OCI-LY3 (cell line): Measurements from ENCODE around the gene ASPSCR1.

Experiments used
- H2AFZ ChIP-seq: fragments of 200-600, 300-600 bp; shearing (Covaris generic); 2 replicates; pipeline ENCODE4 v1.6.0; 2014; ENCODE audit warnings: antibody characterized with exemption, low read depth, low read length
- H3K27ac ChIP-seq: fragments of 200-600, 300-600 bp; sonication (generic); 2 replicates; pipeline ENCODE4 v1.5.1; 2014; ENCODE audit warnings: mild to moderate bottlenecking, low read length, moderate library complexity, mixed read lengths
- H3K27me3 ChIP-seq: fragments of 200-600, 300-600 bp; sonication (generic); 2 replicates; pipeline ENCODE4 v1.6.1; 2014; ENCODE audit warnings: low read depth, low read length, mixed read lengths
- H3K36me3 ChIP-seq: fragments of 200-600, 300-600 bp; sonication (generic); replicated peaks from 2 replicates; pipeline ENCODE3; 2014; ENCODE audit warnings: low read depth, low read length, mixed read lengths
- H3K4me1 ChIP-seq: fragments of 300-600, 200-600 bp; sonication (generic); 2 replicates; pipeline ENCODE4 v1.6.1; 2014; ENCODE audit warnings: low read length, mixed read lengths
- H3K4me2 ChIP-seq: fragments of 200-600, 300-600 bp; sonication (generic); 2 replicates; pipeline ENCODE4 v1.6.1; 2014; ENCODE audit warnings: low read length, mixed read lengths
- H3K4me3 ChIP-seq: fragments of 300-600, 200-600 bp; sonication (generic); 2 replicates; pipeline ENCODE4 v1.5.1; 2014; ENCODE audit warnings: antibody characterized with exemption, mild to moderate bottlenecking, low read length, moderate library complexity
- H3K79me2 ChIP-seq: fragments of 300-600, 200-600 bp; shearing (Covaris generic); 2 replicates; pipeline ENCODE4 v1.6.1; 2014; ENCODE audit warnings: mild to moderate bottlenecking, low read length, mixed read lengths
- H3K9ac ChIP-seq: fragments of 300-600, 200-600 bp; shearing (Covaris generic); 2 replicates; pipeline ENCODE4 v1.6.0; 2014; ENCODE audit warnings: mild to moderate bottlenecking, low read length, moderate library complexity
- H3K9me3 ChIP-seq: fragments of 200-600, 300-600 bp; shearing (Covaris generic); 2 replicates; pipeline ENCODE4 v1.6.1; 2014; ENCODE audit warnings: low read length, mixed read lengths; ENCODE audit not compliant: insufficient read depth
- H4K20me1 ChIP-seq: fragments of 200-600, 300-600 bp; sonication (generic); 2 replicates; pipeline ENCODE4 v1.6.1; 2016; ENCODE audit warnings: low read length, mixed read lengths; ENCODE audit not compliant: insufficient read depth
- EZH2phosphoT487 ChIP-seq: fragments of 200-600 bp; shearing (Covaris generic); IDR thresholded peaks from 2 replicates; pipeline ENCODE4 v1.6.1; 2018; ENCODE audit warnings: antibody characterized with exemption, mixed run types, low read depth
- TF ChIP-seq, protein P1 (sequence below): fragments of 200-600, 300-600 bp; sonication (generic); IDR thresholded peaks from 2 replicates; pipeline ENCODE4 v1.5.1; 2014; ENCODE audit warnings: antibody characterized with exemption, low read length, low read depth

ASPSCR1 gene

DNA sequence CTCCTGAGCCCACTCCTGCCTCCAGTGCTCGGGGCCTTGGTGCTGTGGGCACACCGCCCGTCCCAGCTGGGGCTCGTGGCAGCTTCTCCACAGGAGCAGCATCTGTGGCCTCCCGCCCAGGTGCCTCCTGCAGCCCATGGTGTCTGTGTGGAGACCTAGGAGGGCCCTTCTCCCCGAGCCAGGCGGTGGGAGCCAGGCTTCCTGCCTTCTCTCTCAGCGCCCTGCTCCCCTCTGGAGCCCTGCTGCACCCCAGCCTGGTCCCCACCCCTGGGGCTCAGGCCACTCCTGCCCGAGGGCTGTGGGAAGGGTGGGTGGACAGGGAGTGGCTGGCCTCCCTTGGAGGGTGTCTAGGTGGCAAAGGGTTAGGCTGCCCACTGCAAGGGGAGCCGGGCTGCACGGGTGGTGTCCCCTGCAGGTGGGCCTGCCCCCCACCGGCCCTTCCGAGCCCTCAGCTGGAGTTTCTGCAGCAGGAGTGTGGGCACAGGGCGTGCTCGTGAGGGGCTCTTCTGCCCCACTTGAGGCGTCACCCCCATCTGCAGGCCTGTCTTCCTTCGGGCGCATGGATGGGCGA, 34.3 kb downstream of the ASPSCR1 start:
- Histone ChIP-seq H3K4me2 (no peak overlapping the region), H3K27me3 (no peaks in the 10 kb centered on the region), H3K9me3 (no peaks in the 10 kb centered on the region), H3K79me2 (no peaks in the 10 kb centered on the region), H3K9ac (no peak overlapping the region), H4K20me1 (no peaks in the 10 kb centered on the region), H3K27ac (no peak overlapping the region), H2AFZ (no peak overlapping the region), H3K36me3 (no peaks in the 10 kb centered on the region), H3K4me3 (no peak overlapping the region), H3K4me1 (no peaks in the 10 kb centered on the region)
- no peak for TF ChIP-seq EZH2phosphoT487
- TF ChIP-seq, protein P1, sequence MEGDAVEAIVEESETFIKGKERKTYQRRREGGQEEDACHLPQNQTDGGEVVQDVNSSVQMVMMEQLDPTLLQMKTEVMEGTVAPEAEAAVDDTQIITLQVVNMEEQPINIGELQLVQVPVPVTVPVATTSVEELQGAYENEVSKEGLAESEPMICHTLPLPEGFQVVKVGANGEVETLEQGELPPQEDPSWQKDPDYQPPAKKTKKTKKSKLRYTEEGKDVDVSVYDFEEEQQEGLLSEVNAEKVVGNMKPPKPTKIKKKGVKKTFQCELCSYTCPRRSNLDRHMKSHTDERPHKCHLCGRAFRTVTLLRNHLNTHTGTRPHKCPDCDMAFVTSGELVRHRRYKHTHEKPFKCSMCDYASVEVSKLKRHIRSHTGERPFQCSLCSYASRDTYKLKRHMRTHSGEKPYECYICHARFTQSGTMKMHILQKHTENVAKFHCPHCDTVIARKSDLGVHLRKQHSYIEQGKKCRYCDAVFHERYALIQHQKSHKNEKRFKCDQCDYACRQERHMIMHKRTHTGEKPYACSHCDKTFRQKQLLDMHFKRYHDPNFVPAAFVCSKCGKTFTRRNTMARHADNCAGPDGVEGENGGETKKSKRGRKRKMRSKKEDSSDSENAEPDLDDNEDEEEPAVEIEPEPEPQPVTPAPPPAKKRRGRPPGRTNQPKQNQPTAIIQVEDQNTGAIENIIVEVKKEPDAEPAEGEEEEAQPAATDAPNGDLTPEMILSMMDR: no peak

DNA sequence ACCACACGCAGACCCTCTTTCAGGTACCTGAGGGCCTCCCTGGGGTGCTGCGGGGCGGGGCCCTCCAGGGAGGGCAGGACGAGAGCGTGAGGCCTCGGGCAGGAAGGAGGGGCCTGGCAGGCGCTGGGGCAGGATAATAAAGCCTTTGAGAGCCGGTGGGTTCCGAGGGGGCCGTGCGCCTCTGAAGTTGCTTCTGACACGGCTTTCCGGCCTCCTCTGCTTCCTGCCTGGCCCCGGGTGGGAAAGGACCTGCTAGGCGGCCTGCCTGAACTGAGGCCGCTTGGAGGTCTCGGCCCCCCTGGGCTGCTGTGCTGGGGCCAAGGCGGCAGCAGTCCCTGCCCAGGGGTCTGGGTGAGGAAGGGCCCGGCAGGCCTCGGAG, 34.8 kb downstream of the ASPSCR1 start:
- TF ChIP-seq, protein P1: no peak
- no peak for TF ChIP-seq EZH2phosphoT487
- H3K9ac ChIP-seq: no peak overlapping the region
- no peaks in the 10 kb centered on the region for H4K20me1 ChIP-seq
- no peaks in the 10 kb centered on the region for H3K79me2 ChIP-seq
- H3K27me3 ChIP-seq: no peaks in the 10 kb centered on the region
- H3K9me3 ChIP-seq: no peaks in the 10 kb centered on the region
- H3K36me3 ChIP-seq: no peaks in the 10 kb centered on the region
- H3K4me1 ChIP-seq: 0 out of 2 replicates have a peak, but pooled peaks cover under 1% of the 10 kb centered on the region
- H3K4me2 ChIP-seq: no peak overlapping the region
- H2AFZ ChIP-seq: no peak overlapping the region
- no peak overlapping the region for H3K4me3 ChIP-seq
- H3K27ac ChIP-seq: no peak overlapping the region

DNA sequence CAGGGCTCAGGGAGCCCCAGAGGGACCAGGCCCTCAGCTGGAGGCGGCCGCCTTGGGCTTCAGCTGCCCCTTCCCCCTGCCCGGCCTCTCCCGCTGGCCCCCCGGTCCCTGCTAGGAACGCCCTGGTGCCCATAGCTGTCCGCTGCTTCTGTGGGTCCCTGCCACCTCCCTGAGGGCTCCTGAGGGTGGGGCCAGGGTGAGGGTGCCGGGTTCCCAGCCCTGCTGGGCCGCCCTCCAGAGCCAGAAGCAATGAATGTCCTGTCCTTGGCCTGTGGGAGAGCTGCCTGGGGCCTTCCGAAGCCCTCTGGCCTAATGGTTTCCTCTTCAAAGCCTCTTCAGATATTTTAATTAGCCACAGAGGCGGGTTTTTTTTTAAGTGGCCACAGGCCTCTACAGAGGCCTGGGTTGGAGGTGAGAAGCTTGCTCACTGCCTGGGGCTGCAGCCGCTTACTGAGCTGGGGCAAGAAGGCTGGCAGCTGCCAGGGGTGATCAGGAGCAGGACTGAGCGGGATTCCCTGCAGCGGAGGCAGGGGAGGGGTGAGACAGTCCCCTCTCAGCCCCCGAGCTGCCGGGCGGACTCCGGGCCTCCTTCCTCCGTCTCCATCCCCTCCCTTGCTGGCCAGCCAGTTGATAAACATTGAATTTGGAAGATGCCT, 35.3 kb downstream of the ASPSCR1 start:
- H3K4me2 ChIP-seq: no peak overlapping the region
- H3K4me1 ChIP-seq: 0 out of 2 replicates have a peak, but pooled peaks cover 3% of the 10 kb centered on the region
- TF ChIP-seq, protein P1: no peak
- TF ChIP-seq EZH2phosphoT487: no peak
- no peak overlapping the region for H3K4me3 ChIP-seq
- no peaks in the 10 kb centered on the region for H3K27me3 ChIP-seq
- H3K9me3 ChIP-seq: no peaks in the 10 kb centered on the region
- no peak overlapping the region for H3K9ac ChIP-seq
- H3K36me3 ChIP-seq: no peaks in the 10 kb centered on the region
- H3K27ac ChIP-seq: no peak overlapping the region
- H4K20me1 ChIP-seq: no peaks in the 10 kb centered on the region
- no peaks in the 10 kb centered on the region for H3K79me2 ChIP-seq
- no peak overlapping the region for H2AFZ ChIP-seq

DNA sequence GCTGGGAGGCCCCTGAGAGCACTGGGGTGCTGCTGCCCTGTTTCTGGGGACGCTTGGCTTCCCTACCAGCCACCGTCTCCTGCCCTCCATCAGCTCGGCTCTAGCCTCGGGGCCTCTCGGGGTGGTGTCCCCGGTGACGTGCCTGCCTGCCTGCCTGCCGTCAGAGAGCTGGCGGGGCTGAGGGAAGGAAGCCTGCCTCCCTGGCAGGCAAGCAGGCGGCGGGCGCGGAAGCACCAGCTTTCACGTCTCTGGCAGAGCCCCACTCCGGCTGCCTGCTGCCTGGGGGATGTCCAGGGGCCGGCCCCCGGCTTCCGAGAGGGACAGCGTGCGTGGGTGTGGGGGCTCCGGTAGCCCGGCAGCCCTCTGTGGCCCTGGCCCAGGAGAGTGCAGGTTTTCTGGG, 35.9 kb downstream of the ASPSCR1 start:
- TF ChIP-seq, protein P1: no peak
- TF ChIP-seq EZH2phosphoT487: no peak
- H3K27me3 ChIP-seq: no peaks in the 10 kb centered on the region
- H3K4me1 ChIP-seq: 0 out of 2 replicates have a peak, but pooled peaks cover 3% of the 10 kb centered on the region
- H3K27ac ChIP-seq: no peak overlapping the region
- H3K36me3 ChIP-seq: no peaks in the 10 kb centered on the region
- no peak overlapping the region for H3K9ac ChIP-seq
- H3K79me2 ChIP-seq: no peaks in the 10 kb centered on the region
- no peak overlapping the region for H3K4me2 ChIP-seq
- no peak overlapping the region for H3K4me3 ChIP-seq
- no peak overlapping the region for H2AFZ ChIP-seq
- H3K9me3 ChIP-seq: no peaks in the 10 kb centered on the region
- no peaks in the 10 kb centered on the region for H4K20me1 ChIP-seq
